ENCODE results near the gene ID3.
"Not testable (repeated sequence)": the region's sequence is repeated elsewhere in the genome, so short reads cannot be mapped to it uniquely, and the experiment has no call there.

Gene ID3

DNA sequence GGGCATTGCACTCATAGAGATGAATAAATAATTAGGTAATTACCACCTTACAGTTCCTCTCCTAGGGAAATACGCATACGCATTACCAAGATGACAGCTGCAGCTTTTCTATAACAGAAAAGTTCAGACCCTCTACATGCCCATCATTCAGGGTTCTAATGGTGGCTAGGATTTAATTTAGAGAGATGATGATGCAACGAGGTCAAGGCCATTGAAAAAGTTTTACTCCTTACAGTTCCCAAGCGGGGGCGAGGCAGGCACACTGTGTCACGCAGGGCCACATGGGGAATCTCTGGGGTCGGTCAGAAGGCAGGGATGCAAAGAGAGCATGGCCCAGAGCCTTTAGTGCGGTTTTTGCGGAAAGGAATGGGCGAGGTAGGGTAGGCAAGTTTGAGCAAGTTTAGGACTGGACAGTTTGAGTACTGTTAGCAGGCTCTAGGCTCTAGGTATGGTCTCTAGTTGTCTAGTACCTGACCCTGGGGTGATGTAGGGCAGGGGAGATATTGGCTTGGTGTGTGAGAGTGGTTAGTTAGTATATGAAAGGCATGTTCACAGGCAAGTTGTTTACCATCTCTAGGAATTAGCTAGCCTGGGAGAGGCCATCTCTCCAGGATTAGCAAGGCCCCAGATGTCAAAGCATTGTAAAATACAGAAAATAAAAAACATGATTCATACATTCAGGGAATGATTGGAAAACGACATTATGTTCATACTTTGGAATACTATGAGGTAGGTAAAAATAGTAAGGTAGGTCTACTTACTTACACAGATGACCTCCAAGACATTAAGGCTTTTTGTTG is 29.6 kb upstream of the ID3 start:
- DNase-seq: no peak

GRCh38 chr1:23585321-23586022 is 26.2 kb upstream of the ID3 start:
- DNase-seq: peak; percentile 99

DNA sequence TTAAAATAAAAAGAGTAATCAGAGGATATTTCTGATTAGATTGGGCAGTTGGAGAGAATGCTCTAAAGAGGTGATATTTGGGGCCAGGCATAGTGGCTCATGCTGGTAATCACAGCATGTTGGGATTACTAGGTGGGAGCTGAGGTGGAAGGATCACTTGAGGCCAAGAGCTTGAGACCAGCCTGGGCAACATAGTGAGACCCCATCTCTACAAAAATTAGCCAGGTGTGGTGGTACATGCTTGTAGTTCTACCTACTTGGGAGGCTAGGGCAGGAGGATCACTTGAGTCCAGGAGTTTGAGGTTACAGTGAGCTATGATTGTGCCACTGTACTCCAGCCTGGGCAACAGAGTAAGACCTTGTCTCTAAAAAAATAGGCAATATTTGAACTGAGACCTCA is 24.4 kb upstream of the ID3 start:
- not testable (repeated sequence) for DNase-seq

GRCh38 chr1:23582820-23583219 is 23.5 kb upstream of the ID3 start:
- no peak for DNase-seq

GRCh38 chr1:23581219-23581618 is 21.9 kb upstream of the ID3 start:
- no peak for DNase-seq

GRCh38 chr1:23578997-23579363 is 19.7 kb upstream of the ID3 start:
- DNase-seq: no peak

DNA sequence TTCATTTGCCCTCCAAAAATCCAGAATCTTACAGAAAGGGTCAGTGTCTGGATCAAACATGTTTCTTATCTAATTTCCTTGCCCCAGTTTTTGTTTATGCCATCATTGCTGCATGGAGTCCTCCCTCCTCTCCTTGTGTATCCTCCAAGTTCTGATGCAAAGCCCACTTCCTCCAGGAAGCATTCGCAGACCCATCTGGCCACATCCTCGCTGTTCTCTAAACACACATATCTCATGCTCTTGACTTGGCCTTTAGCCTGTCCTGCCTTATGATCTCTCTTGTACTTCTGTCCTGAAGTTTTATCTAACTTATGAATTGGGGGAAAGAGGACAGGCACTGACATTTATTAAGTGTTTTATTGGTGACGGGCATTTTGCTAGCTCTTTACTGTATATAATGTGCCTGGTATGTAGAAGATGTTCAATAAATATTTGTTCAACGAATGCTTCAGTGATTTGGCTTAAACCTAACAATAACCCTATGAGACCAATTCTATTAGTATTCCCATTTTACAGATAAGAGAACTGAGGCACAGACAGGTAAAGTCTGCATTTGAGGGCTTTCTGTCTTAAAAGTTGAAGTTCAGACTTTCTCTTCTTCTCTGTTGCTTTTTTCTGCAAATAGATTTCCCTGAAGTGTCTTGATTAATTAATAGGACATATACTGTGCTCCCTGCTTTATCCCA is 19.2 kb upstream of the ID3 start:
- no peak for DNase-seq

GRCh38 chr1:23577056-23578004 is 18.0 kb upstream of the ID3 start:
- peak; percentile 91 for DNase-seq

DNA sequence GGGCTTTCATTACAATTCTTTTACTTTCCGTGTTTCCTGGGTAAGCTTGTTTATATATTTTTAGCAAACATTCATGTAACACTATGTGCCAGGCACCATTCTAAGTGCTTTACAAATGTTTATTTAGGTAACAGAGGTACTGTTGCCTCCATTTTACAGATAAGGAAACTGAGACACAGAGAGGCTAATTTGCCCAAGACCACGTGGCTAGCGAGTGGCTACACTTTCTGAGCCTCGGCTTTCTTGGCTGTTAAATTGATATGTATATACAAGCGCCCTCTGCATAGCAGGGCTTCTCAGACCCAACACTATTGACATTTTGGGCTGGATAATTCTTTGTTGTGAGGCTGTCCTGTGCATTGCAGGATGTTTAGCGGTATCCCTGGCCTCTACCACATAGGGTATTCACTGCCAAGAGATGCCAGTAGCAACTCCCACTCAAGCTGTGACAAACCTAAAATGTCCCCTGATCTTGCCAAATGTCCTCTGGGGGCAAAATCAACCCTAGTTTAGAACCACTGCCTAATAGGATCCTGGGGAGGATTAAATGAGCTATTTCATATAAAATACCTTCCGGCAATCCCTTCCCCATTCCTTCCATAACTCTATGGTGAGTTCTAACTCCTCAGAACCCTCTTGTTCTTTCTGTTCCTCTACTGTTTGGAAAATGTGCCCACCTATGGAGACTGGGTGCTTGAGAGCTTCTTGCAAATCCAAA is 17.2 kb upstream of the ID3 start:
- DNase-seq: no peak

DNA sequence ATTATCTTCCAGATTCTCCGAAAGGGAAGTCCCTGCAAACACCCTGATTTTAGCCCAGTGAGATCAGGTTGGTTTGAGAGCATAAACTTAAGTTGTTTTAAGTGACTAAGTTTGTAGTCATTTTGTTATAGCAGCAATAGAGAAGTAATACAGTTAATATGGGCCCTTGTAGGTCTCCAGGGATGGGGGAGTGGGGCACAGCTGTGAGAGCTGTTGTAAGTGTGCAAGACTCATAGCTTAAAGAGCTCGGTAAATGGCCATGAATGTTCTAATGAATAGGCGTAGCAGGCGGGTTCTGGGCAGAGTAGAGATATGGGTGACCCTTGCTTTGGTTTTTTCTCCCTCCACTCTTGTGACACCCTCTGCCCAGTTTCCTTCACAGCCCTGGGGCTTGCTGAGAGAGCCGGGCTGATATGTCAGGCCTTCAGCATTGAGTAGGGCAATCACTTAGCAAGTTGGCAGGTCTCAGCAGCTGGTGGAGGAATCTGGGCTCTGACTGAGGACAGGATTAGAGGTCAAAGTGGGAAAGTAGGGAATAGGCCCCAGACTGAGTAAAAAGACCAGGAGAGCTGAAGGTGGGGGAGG is 16.0 kb upstream of the ID3 start:
- DNase-seq: no peak

- no peak for DNase-seq
Observed at GRCh38 chr1:23574265-23574754, 15.0 kb upstream of the ID3 start.

DNA sequence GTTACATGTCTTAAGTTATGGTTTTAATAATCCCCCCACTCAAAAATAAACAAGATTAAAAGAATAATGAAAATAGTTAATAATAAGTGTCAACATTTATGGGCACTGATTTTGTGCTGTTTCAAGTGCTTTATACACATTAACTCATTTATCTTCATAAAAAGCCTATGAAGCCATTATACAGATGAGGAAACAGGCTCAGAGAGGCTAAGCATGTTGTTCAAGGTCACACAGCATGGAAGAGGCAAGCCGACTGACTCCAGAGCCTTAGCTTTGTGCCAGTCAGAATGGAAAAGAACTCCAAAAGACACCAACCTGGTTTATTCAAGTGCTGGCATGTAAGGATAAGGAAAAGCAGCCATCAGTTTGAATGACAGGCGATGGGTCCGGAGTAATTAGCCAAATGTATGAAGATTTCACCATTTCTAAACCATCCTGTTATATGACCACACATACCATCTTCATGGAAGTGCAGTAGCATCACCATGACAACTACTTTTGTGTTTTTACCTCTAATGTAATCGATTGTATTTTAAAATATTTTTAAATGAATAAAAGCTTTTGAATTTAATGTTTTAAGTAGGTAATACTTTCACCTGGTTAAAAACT is 14.4 kb upstream of the ID3 start:
- DNase-seq: no peak

- DNase-seq: no peak
Observed at GRCh38 chr1:23571465-23571864, 12.2 kb upstream of the ID3 start.

DNA sequence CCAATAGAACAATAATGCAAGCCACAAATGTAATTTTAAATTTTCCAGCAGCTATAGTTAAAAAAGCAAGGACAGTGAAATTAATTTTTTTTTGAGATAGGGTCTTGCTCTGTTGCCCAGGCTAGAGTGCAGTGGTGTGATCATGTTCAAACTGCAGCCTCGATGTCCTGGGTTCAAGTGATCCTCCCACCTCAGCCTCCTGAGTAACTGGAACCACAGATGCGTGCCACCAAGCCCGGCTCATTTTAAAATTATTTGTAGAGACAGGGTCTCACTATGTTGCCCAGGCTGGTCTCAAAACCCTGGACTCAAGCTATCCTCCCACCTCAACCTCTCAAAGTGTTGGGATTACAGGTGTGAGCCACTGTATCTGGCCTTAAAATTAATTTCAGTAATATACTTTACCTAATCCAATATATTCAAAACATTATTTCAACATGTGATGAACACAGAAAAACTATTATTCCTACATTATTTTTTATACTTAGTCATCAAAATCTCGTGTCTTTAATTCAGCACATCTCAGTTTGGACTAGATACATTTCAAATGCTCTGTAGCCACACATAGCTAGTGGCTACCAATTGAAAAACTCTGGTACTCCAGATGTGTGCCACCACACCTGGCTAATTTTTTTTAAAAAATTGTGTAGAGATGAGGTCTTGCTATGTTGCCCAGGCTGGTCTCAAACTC is 10.8 kb upstream of the ID3 start:
- no peak for DNase-seq

DNA sequence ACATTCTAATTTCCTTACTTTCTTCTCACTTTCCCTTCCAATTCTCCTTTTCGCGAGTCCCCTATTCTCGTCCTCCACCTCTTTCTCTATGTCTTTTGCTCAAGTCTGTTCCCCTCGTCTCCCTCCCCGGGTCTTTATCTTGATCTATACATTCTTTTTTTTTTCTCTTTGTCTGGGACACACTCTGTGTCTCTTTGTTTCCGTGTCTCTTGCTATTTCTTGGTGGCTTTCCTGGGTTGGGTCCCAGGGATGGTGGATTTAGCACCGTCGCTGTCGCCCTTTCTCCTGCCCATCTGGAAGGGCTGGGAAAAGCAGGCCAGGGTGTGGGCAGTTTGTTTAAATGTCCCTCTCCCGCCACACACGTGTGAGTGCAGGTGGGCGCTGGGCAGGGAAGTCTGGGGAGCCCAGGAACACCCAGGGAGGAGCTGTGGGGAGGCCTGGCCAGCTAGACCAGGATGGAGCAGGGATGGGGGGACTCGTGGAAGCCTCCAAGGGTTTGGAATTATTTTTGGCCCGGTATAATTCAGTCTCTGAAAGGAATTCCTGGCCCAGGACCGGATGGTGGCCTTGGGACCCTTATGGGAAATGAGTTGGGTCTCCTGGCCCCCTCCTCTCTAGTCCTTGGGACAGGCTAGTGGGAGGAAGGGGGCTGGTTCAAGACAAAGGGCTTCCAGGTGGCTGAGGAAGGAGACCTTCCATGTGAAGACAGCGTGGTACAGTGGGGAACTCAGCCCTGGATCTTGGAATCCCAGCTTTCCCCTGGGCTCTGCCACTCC is 9.5 kb upstream of the ID3 start:
- no peak for DNase-seq

GRCh38 chr1:23567996-23568607 is 8.8 kb upstream of the ID3 start:
- no peak for DNase-seq

GRCh38 chr1:23567629-23567995 is 8.3 kb upstream of the ID3 start:
- DNase-seq: no peak

DNA sequence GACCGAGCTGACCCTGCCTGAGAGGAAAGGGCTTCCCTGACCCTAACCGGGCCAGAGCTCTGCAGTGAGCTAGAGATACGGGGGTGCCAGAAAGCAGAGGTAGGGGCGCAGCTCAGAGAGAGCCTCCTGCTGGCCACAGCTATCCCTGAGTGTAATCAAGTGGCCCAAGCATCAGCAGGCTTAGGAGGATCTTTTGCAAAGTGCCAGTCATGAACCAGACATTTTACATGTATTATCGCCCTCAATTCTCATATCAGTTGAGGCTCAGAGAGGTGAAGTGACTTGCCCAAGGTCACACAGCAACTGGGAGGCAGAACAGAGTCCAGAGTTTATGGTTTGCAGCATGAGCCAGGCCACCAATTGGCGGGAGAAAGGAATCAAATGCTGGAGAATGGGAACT is 7.0 kb upstream of the ID3 start:
- no peak for DNase-seq

- no peak for DNase-seq
Observed at GRCh38 chr1:23565776-23566175, 6.5 kb upstream of the ID3 start.
